ENCODE measurements around the gene CORIN.

Gene CORIN

GRCh38 chr4:47619691-47620090 is 218.2 kb downstream of the CORIN start:
- no peaks in the 10 kb centered on the region for H3K36me3 ChIP-seq (ENCODE audit: insufficient read depth, low read length)
- H2AFZ ChIP-seq (ENCODE audit: low read length), result no peak overlapping the region
- H3K27me3 ChIP-seq (ENCODE audit: insufficient read depth, low read length, poor library complexity, severe bottlenecking), result no peaks in the 10 kb centered on the region
- H3K79me2 ChIP-seq (ENCODE audit: insufficient read depth, low read length), result no peaks in the 10 kb centered on the region
- H3K4me3 ChIP-seq (ENCODE audit: low read length, poor library complexity, severe bottlenecking), result no peak overlapping the region
- no peaks in the 10 kb centered on the region for H3K9me2 ChIP-seq (replicated peaks; ENCODE audit: low read depth, low read length)
- no peak overlapping the region for H3K9ac ChIP-seq (ENCODE audit: low read depth, low read length, poor library complexity, severe bottlenecking)
- H3F3A ChIP-seq (ENCODE audit: low read depth), result no peaks in the 10 kb centered on the region
- TF ChIP-seq EZH2phosphoT487 (IDR thresholded peaks at IDR 0.05; ENCODE audit: borderline replicate concordance), result no peak
- TF ChIP-seq, protein P1, sequence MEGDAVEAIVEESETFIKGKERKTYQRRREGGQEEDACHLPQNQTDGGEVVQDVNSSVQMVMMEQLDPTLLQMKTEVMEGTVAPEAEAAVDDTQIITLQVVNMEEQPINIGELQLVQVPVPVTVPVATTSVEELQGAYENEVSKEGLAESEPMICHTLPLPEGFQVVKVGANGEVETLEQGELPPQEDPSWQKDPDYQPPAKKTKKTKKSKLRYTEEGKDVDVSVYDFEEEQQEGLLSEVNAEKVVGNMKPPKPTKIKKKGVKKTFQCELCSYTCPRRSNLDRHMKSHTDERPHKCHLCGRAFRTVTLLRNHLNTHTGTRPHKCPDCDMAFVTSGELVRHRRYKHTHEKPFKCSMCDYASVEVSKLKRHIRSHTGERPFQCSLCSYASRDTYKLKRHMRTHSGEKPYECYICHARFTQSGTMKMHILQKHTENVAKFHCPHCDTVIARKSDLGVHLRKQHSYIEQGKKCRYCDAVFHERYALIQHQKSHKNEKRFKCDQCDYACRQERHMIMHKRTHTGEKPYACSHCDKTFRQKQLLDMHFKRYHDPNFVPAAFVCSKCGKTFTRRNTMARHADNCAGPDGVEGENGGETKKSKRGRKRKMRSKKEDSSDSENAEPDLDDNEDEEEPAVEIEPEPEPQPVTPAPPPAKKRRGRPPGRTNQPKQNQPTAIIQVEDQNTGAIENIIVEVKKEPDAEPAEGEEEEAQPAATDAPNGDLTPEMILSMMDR (conservative IDR thresholded peaks at IDR 0.05; ENCODE audit: low read length), result no peak
- H3K4me2 ChIP-seq (ENCODE audit: low read depth, low read length, poor library complexity, severe bottlenecking), result no peak overlapping the region
- no peaks in the 10 kb centered on the region for H4K20me1 ChIP-seq (ENCODE audit: insufficient read depth, low read length, poor library complexity, severe bottlenecking)
- no peaks in the 10 kb centered on the region for H3K9me3 ChIP-seq (ENCODE audit: insufficient read depth, low read depth, low read length)
- no peaks in the 10 kb centered on the region for H3K4me1 ChIP-seq (ENCODE audit: insufficient read depth, low read length, poor library complexity, severe bottlenecking)

- Histone ChIP-seq H3K79me2 (ENCODE audit: insufficient read depth, low read length) (no peaks in the 10 kb centered on the region), H2AFZ (ENCODE audit: low read length) (no peak overlapping the region), H3F3A (ENCODE audit: low read depth) (no peaks in the 10 kb centered on the region), H3K4me2 (ENCODE audit: low read depth, low read length, poor library complexity, severe bottlenecking) (no peak overlapping the region), H3K9me2 (replicated peaks; ENCODE audit: low read depth, low read length) (no peaks in the 10 kb centered on the region), H3K9me3 (ENCODE audit: insufficient read depth, low read depth, low read length) (no peaks in the 10 kb centered on the region), H4K20me1 (ENCODE audit: insufficient read depth, low read length, poor library complexity, severe bottlenecking) (no peaks in the 10 kb centered on the region), H3K9ac (ENCODE audit: low read depth, low read length, poor library complexity, severe bottlenecking) (no peak overlapping the region), H3K4me1 (ENCODE audit: insufficient read depth, low read length, poor library complexity, severe bottlenecking) (no peaks in the 10 kb centered on the region), H3K27me3 (ENCODE audit: insufficient read depth, low read length, poor library complexity, severe bottlenecking) (no peaks in the 10 kb centered on the region), H3K36me3 (ENCODE audit: insufficient read depth, low read length) (no peaks in the 10 kb centered on the region), H3K4me3 (ENCODE audit: low read length, poor library complexity, severe bottlenecking) (no peak overlapping the region)
- TF ChIP-seq, protein P1 (conservative IDR thresholded peaks at IDR 0.05; ENCODE audit: low read length), result no peak
- TF ChIP-seq EZH2phosphoT487 (IDR thresholded peaks at IDR 0.05; ENCODE audit: borderline replicate concordance), result no peak
These were observed 220.3 kb downstream of the CORIN start for GRCh38 chr4:47617607-47618006.

GRCh38 chr4:47615385-47615784 is 222.5 kb downstream of the CORIN start:
- no peak overlapping the region for H3K4me3 ChIP-seq (ENCODE audit: low read length, poor library complexity, severe bottlenecking)
- no peaks in the 10 kb centered on the region for H3K9me2 ChIP-seq (replicated peaks; ENCODE audit: low read depth, low read length)
- H4K20me1 ChIP-seq (ENCODE audit: insufficient read depth, low read length, poor library complexity, severe bottlenecking), result no peaks in the 10 kb centered on the region
- H3K9me3 ChIP-seq (ENCODE audit: insufficient read depth, low read depth, low read length), result no peaks in the 10 kb centered on the region
- no peaks in the 10 kb centered on the region for H3F3A ChIP-seq (ENCODE audit: low read depth)
- no peaks in the 10 kb centered on the region for H3K79me2 ChIP-seq (ENCODE audit: insufficient read depth, low read length)
- no peak overlapping the region for H2AFZ ChIP-seq (ENCODE audit: low read length)
- no peak overlapping the region for H3K9ac ChIP-seq (ENCODE audit: low read depth, low read length, poor library complexity, severe bottlenecking)
- no peaks in the 10 kb centered on the region for H3K36me3 ChIP-seq (ENCODE audit: insufficient read depth, low read length)
- no peak overlapping the region for H3K4me2 ChIP-seq (ENCODE audit: low read depth, low read length, poor library complexity, severe bottlenecking)
- TF ChIP-seq, protein P1 (conservative IDR thresholded peaks at IDR 0.05; ENCODE audit: low read length), result no peak
- no peak for TF ChIP-seq EZH2phosphoT487 (IDR thresholded peaks at IDR 0.05; ENCODE audit: borderline replicate concordance)
- no peaks in the 10 kb centered on the region for H3K27me3 ChIP-seq (ENCODE audit: insufficient read depth, low read length, poor library complexity, severe bottlenecking)
- H3K4me1 ChIP-seq (ENCODE audit: insufficient read depth, low read length, poor library complexity, severe bottlenecking), result no peaks in the 10 kb centered on the region

All from Loucy (cell line).